HEK293 (cell line): ENCODE results near the gene ZYX.

Source experiments
- CTCF ChIA-PET: fragments of 350-600 bp; formaldehyde crosslinking; extraction: SDS; loops from one replicate; lab custom pipeline; 2021; ENCODE audit warnings: antibody characterized with exemption; lab: Yijun Ruan, JAX
- POLR2A ChIA-PET: fragments of 300-600 bp; formaldehyde crosslinking; extraction: SDS; loops from one replicate; lab custom pipeline; 2020; ENCODE audit warnings: antibody characterized with exemption, inconsistent platforms; lab: Yijun Ruan, JAX
- H3K27ac ChIP-seq: fragments of 200-500 bp; sonication (Bioruptor generic); 2 replicates; pipeline ENCODE4 v1.5.1; 2014; ENCODE audit warnings: low read depth, low read length, control low read depth, inconsistent platforms; ENCODE audit errors: extremely low read depth
- H3K36me3 ChIP-seq, 2 experiments: fragments of 200-500 bp in 1 of 2; sonication (Bioruptor generic) in 1 of 2; 1 replicate in 1 of 2; 2 replicates in 1 of 2; pipeline ENCODE4 v1.5.1; 2014 to 2017; ENCODE audit warnings: inconsistent platforms in 2 of 2, low read length in 2 of 2; ENCODE audit not compliant: control insufficient read depth in 2 of 2, insufficient read depth in 1 of 2
- H3K4me1 ChIP-seq: fragments of 200-500 bp; sonication (Bioruptor generic); 2 replicates; pipeline ENCODE4 v1.5.1; 2014; ENCODE audit warnings: mild to moderate bottlenecking, low read length, inconsistent platforms; ENCODE audit not compliant: control insufficient read depth, insufficient read depth
- H3K4me3 ChIP-seq: 2 replicates; pipeline ENCODE4 v1.5.1; 2011; ENCODE audit warnings: low read depth, mild to moderate bottlenecking, control low read depth, low read length, moderate library complexity
- H3K9me3 ChIP-seq: fragments of 200-500 bp; sonication (Bioruptor generic); 2 replicates; pipeline ENCODE4 v1.5.1; 2014; ENCODE audit warnings: low read depth, low read length, inconsistent platforms; ENCODE audit not compliant: control insufficient read depth, insufficient read depth
- BCL11A ChIP-seq: fragments of 450-650 bp; formaldehyde crosslinking; IDR thresholded peaks from 2 replicates; pipeline ENCODE4 v1.5.1; 2016; ENCODE audit warnings: low read depth, missing biosample characterization, missing genetic modification characterization
- HOXC10 ChIP-seq: sonication (generic); formaldehyde crosslinking; IDR thresholded peaks from 2 replicates; pipeline ENCODE4 v1.8.1; 2023; ENCODE audit warnings: mild to moderate bottlenecking, missing genetic modification reagents
- KLF1 ChIP-seq: fragments of 450-650 bp; formaldehyde crosslinking; IDR thresholded peaks from 2 replicates; pipeline ENCODE4 v1.5.1; 2016; ENCODE audit warnings: missing biosample characterization, missing genetic modification characterization
- SETDB1 ChIP-seq: IDR thresholded peaks from one replicate; pipeline ENCODE4 v1.6.1; 2017; ENCODE audit warnings: mild to moderate bottlenecking, low read length, moderate library complexity, mixed read lengths; ENCODE audit not compliant: insufficient read length
- SP3 ChIP-seq: fragments of 450-650 bp; formaldehyde crosslinking; IDR thresholded peaks from 2 replicates; pipeline ENCODE4 v1.5.1; 2016; ENCODE audit warnings: missing biosample characterization, missing genetic modification characterization
- ZNF10 ChIP-seq: fragments of 450-650 bp; formaldehyde crosslinking; IDR thresholded peaks from 2 replicates; pipeline ENCODE4 v1.5.1; 2017; ENCODE audit warnings: missing biosample characterization, missing genetic modification characterization
- ZNF157 ChIP-seq: fragments of 450-650 bp; formaldehyde crosslinking; IDR thresholded peaks from 2 replicates; pipeline ENCODE4 v1.5.1; 2016; ENCODE audit warnings: missing biosample characterization, missing genetic modification characterization
- ZNF175 ChIP-seq: fragments of 450-650 bp; formaldehyde crosslinking; IDR thresholded peaks from 2 replicates; pipeline ENCODE4 v1.5.1; 2016; ENCODE audit warnings: missing biosample characterization, missing genetic modification characterization
- ZNF2 ChIP-seq: fragments of 450-650 bp; formaldehyde crosslinking; IDR thresholded peaks from 2 replicates; pipeline ENCODE4 v1.5.1; 2016; ENCODE audit warnings: missing biosample characterization, missing genetic modification characterization
- ZNF416 ChIP-seq: fragments of 450-650 bp; formaldehyde crosslinking; IDR thresholded peaks from 2 replicates; pipeline ENCODE4 v1.5.1; 2016; ENCODE audit warnings: missing biosample characterization, missing genetic modification characterization
- ZNF610 ChIP-seq: fragments of 450-650 bp; formaldehyde crosslinking; IDR thresholded peaks from 2 replicates; pipeline ENCODE4 v1.5.1; 2016; ENCODE audit warnings: missing biosample characterization, missing genetic modification characterization, borderline replicate concordance
- ZNF623 ChIP-seq: fragments of 450-650 bp; formaldehyde crosslinking; IDR thresholded peaks from 2 replicates; pipeline ENCODE4 v1.5.1; 2016; ENCODE audit warnings: missing biosample characterization, missing genetic modification characterization
- ZNF660 ChIP-seq: fragments of 450-650 bp; IDR thresholded peaks from 2 replicates; pipeline ENCODE4 v1.5.1; 2018; ENCODE audit warnings: missing biosample characterization, mild to moderate bottlenecking, missing genetic modification characterization
- ZNF664 ChIP-seq: fragments of 450-650 bp; formaldehyde crosslinking; IDR thresholded peaks from 2 replicates; pipeline ENCODE4 v1.5.1; 2016; ENCODE audit warnings: missing biosample characterization, missing genetic modification characterization
- ZNF707 ChIP-seq: fragments of 450-650 bp; formaldehyde crosslinking; IDR thresholded peaks from 2 replicates; pipeline ENCODE4 v1.5.1; 2016; ENCODE audit warnings: missing biosample characterization, missing genetic modification characterization
- ZNF830 ChIP-seq: fragments of 450-650 bp; IDR thresholded peaks from 2 replicates; pipeline ENCODE4 v1.5.0; 2018; ENCODE audit warnings: missing biosample characterization, missing genetic modification characterization, low read depth, mild to moderate bottlenecking, moderate library complexity
- ZXDB ChIP-seq: fragments of 450-650 bp; formaldehyde crosslinking; IDR thresholded peaks from 2 replicates; pipeline ENCODE4 v1.5.1; 2016; ENCODE audit warnings: missing biosample characterization, missing genetic modification characterization
- TF ChIP-seq, protein P1 (sequence below): fragments of 450-650 bp; formaldehyde crosslinking; IDR thresholded peaks from 2 replicates; pipeline ENCODE4 v1.5.1; 2016; ENCODE audit warnings: missing biosample characterization, missing genetic modification characterization
- TF ChIP-seq, protein P2 (sequence below): fragments of 450-650 bp; formaldehyde crosslinking; IDR thresholded peaks from 2 replicates; pipeline ENCODE4 v1.5.1; 2016; ENCODE audit warnings: missing biosample characterization, missing genetic modification characterization

Gene ZYX

DNA sequence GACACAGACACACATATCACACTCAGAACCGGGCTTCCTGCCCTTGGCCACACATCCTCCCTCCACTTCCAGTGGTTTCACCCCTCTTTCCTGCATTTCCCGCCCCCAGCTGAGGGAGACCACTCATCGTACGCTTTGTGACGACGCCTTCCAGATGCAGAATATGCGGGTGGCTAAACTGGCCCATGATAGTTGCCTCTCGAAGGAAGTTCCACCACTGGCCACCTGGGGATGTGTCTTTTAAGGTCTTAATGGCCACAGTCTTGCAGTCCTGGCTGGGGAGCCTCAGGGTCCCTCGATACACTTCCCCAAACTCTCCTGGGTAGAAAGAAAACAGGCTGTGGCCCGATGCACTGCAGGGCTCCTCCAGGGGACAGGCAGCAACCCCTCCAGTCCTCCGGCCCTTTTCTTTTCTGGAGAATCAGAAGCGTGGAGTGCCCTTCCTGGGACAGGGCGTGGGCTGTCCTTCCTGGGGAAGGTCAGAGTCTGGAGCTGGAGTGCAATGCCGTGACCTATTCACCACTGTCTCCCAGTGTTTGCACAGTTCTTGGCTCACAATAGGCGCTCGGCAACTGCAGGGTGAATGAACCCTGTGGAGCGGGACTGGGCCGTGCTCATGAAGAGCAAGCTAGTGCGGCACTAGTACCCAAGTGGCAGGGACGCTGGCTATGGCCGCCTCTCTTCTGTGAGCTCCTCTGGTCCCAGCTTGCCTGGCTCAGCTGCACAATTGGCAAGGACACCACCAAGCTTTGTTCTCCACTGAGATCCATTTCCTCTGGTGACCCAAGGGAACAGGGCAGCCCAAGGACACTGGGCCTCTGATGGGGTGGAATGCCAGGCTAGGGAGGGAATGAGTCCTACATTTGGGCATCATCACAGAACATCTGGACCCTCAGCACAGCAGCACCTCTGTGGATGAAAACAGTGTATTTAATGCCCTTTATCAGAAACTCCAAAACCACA is 14.3 kb downstream of the ZYX start:
- Histone ChIP-seq H3K36me3 (peaks cover 0 to 21% of the 10 kb centered on the region in 2 experiments; a peak in 1 of 3 replicates), H3K27ac (no peak overlapping the region), H3K4me3 (no peak overlapping the region), H3K9me3 (no peaks in the 10 kb centered on the region), H3K4me1 (no peaks in the 10 kb centered on the region)
- ChIA-PET CTCF (interaction anchor here (0.5 to 1.0 kb wide), 4 partner anchors 10 to 489 kb away, joined by 3 to 4 read pairs (median 3); no protein-coding TSS in a partner anchor), POLR2A (interaction anchor here (0.6 to 1.1 kb wide), 4 partner anchors 8 to 14 kb away, joined by 3 to 11 read pairs (median 3); no protein-coding TSS in a partner anchor)
- TF ChIP-seq ZNF830: no peak
- TF ChIP-seq ZNF175 (tag by site-specific recombination): no peak
- TF ChIP-seq, protein P1, sequence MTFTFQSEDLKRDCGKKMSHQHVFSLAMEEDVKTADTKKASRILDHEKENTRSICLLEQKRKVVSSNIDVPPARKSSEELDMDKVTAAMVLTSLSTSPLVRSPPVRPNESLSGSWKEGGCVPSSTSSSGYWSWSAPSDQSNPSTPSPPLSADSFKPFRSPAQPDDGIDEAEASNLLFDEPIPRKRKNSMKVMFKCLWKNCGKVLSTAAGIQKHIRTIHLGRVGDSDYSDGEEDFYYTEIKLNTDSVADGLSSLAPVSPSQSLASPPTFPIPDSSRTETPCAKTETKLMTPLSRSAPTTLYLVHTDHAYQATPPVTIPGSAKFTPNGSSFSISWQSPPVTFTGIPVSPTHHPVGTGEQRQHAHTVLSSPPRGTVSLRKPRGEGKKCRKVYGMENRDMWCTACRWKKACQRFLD (tag by site-specific recombination): no peak
- no peak for TF ChIP-seq SP3 (tag by site-specific recombination)
- TF ChIP-seq HOXC10: no peak
- no peak for TF ChIP-seq ZNF2 (tag by site-specific recombination)
- TF ChIP-seq ZNF660: no peak
- no peak for TF ChIP-seq ZXDB (tag by site-specific recombination)
- TF ChIP-seq, protein P2, sequence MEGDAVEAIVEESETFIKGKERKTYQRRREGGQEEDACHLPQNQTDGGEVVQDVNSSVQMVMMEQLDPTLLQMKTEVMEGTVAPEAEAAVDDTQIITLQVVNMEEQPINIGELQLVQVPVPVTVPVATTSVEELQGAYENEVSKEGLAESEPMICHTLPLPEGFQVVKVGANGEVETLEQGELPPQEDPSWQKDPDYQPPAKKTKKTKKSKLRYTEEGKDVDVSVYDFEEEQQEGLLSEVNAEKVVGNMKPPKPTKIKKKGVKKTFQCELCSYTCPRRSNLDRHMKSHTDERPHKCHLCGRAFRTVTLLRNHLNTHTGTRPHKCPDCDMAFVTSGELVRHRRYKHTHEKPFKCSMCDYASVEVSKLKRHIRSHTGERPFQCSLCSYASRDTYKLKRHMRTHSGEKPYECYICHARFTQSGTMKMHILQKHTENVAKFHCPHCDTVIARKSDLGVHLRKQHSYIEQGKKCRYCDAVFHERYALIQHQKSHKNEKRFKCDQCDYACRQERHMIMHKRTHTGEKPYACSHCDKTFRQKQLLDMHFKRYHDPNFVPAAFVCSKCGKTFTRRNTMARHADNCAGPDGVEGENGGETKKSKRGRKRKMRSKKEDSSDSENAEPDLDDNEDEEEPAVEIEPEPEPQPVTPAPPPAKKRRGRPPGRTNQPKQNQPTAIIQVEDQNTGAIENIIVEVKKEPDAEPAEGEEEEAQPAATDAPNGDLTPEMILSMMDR: no peak
- TF ChIP-seq ZNF610 (tag by site-specific recombination): no peak
- TF ChIP-seq ZNF416 (tag by site-specific recombination): no peak
- no peak for TF ChIP-seq ZNF10 (tag by site-specific recombination)
- no peak for TF ChIP-seq ZNF664 (tag by site-specific recombination)
- no peak for TF ChIP-seq ZNF157

DNA sequence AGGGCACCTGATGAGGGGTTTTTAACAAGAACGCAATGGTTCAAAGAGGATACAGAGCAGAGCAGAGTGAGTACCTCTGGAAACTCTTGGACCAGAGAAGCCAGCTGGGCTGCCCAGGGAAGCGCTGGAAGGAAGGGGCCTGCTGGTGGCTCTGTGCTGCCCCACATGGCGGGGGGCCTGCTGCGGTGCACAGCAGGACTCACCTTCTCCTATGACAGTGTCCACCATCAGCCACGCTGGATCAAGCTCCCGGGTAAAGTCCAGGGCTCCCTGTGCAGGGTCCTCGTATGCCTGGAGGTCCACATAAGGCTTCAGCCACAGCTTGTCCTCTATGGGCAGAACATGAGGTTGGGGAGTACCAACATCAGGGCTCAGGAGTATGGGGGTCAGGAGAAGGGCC is 15.0 kb downstream of the ZYX start:
- CTCF ChIA-PET: interaction anchor here (0.5 to 1.0 kb wide), 3 partner anchors 11 to 394 kb away, joined by 3 read pairs; no protein-coding TSS in a partner anchor
- no peak overlapping the region for H3K27ac ChIP-seq
- H3K36me3 ChIP-seq: peaks cover 0 to 15% of the 10 kb centered on the region in 2 experiments; a peak in 1 of 3 replicates
- no peaks in the 10 kb centered on the region for H3K4me1 ChIP-seq
- POLR2A ChIA-PET: interaction anchor here (0.9 to 1.1 kb wide), 3 partner anchors 9 to 14 kb away, joined by 3 read pairs; no protein-coding TSS in a partner anchor
- no peak for TF ChIP-seq BCL11A (tag by site-specific recombination)
- TF ChIP-seq KLF1 (tag by site-specific recombination): no peak
- TF ChIP-seq ZNF623 (tag by site-specific recombination): no peak
- TF ChIP-seq ZNF707 (tag by site-specific recombination): no peak
- TF ChIP-seq SETDB1: no peak
- TF ChIP-seq, all 188 proteins: peak for 0
- no peaks in the 10 kb centered on the region for H3K9me3 ChIP-seq
- no peak overlapping the region for H3K4me3 ChIP-seq
